Measurements from ENCODE around the gene LMO7. TPM values are rescaled to one million over a fixed set of nuclear protein-coding genes. Genes with fewer than 3 reads are reported as not detected.

Gene LMO7
- polyA plus RNA-seq = 149 TPM
- long read RNA-seq, donor 1, transcript LMO7-227 (1 exons, 2,039 nt) = major isoform, 7 of 7 reads
- long read RNA-seq, donor 1, partial matches to known transcripts = 0 of 7 reads
- long read RNA-seq, donor 1, other reads (novel, unspliced or antisense) = 0 of 7 reads
- long read RNA-seq, donor 2, transcript LMO7-227 (1 exons, 2,039 nt) = major isoform, 19 of 37 reads
- long read RNA-seq, donor 2, partial matches to known transcripts = 17 of 37 reads
- long read RNA-seq, donor 2, other reads (novel, unspliced or antisense) = 0 of 37 reads
- long read RNA-seq, donor 3 = 0 reads
- long read RNA-seq, donor 4 = 0 reads
- long read RNA-seq, donor 5, transcript LMO7-227 (1 exons, 2,039 nt) = major isoform, 7 of 8 reads
- long read RNA-seq, donor 5, partial matches to known transcripts = 0 of 8 reads
- long read RNA-seq, donor 5, other reads (novel, unspliced or antisense) = 0 of 8 reads
- long read RNA-seq, donor 6, transcript LMO7-227 (1 exons, 2,039 nt) = major isoform, 25 of 36 reads
- long read RNA-seq, donor 6, partial matches to known transcripts = 9 of 36 reads
- long read RNA-seq, donor 6, other reads (novel, unspliced or antisense) = 0 of 36 reads
- long read RNA-seq, donor 7, partial matches to known transcripts = 0 of 5 reads
- long read RNA-seq, donor 7, other reads (novel, unspliced or antisense) = 0 of 5 reads
- long read RNA-seq, donor 8, transcript LMO7-227 (1 exons, 2,039 nt) = major isoform, 24 of 35 reads
- long read RNA-seq, donor 8, partial matches to known transcripts = 6 of 35 reads
- long read RNA-seq, donor 8, other reads (novel, unspliced or antisense) = 0 of 35 reads
- long read RNA-seq, donor 9, transcript LMO7-227 (1 exons, 2,039 nt) = major isoform, 16 of 16 reads
- long read RNA-seq, donor 9, partial matches to known transcripts = 0 of 16 reads
- long read RNA-seq, donor 9, other reads (novel, unspliced or antisense) = 0 of 16 reads
- long read RNA-seq, donor 10, transcript LMO7-227 (1 exons, 2,039 nt) = major isoform, 17 of 27 reads
- long read RNA-seq, donor 10, partial matches to known transcripts = 9 of 27 reads
- long read RNA-seq, donor 10, other reads (novel, unspliced or antisense) = 0 of 27 reads
- long read RNA-seq, donor 11, transcript LMO7-227 (1 exons, 2,039 nt) = major isoform, 11 of 11 reads
- long read RNA-seq, donor 11, partial matches to known transcripts = 0 of 11 reads
- long read RNA-seq, donor 11, other reads (novel, unspliced or antisense) = 0 of 11 reads

DNA sequence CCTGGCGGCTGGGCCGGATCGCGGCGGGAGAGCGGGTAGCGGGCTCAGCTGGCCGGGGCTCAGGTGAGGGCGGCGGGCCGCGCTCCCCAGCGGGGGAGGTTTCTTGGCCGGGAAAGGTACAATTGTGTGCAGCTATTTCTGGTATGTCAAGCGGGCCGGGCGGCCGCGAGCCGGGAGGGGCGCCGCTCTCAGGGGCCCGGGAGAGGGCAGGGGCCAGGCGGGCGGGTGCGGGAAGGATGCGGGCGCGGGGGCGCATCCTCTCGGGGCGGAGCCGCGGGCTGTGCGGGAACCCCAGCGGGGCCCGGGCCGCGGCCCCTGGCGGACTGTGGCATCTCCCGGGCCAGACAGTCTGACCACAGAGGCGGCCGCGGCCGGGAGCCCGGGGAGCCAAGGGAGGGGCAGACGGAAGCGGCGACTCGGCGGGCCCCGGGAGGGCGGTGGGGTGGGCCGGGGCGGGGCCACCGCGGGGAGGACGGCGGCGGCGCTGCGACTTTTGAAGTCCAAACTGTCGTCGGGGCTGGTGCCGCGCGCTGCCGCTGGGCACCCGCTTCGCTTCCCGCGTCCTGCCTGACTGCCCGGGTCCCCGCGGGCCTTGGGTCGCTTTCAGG is at the start of gene LMO7:
Gene LMO7 (plus strand): TSS at position 503 of the 608 bp plus-strand sequence. CDS start 328 bp downstream, outside the sequence.
- Histone ChIP-seq H3K4me1 (ENCODE audit: control insufficient read depth, insufficient read depth, low read length) (peaks cover 4% of the 10 kb centered on the region), H3K9me3 (ENCODE audit: control insufficient read depth, low read depth, low read length) (no peaks in the 10 kb centered on the region), H3K27ac (ENCODE audit: low read length) (no peak within 1 kb of the TSS), H3K27me3 (ENCODE audit: control insufficient read depth, insufficient read depth, low read length) (peaks cover 25% of the 10 kb centered on the region), H3K36me3 (ENCODE audit: control insufficient read depth, insufficient read depth, low read length) (no peaks in the 10 kb centered on the region), H3K4me3 (ENCODE audit: low read length) (peak within 1 kb of the TSS; percentile 55)
- WGBS (ENCODE audit: insufficient coverage, low lambda C conversion rate) = no CpG with 5 or more reads among the region's 76 CpGs
- DNase-seq = peak; percentile 18 to 41

DNA sequence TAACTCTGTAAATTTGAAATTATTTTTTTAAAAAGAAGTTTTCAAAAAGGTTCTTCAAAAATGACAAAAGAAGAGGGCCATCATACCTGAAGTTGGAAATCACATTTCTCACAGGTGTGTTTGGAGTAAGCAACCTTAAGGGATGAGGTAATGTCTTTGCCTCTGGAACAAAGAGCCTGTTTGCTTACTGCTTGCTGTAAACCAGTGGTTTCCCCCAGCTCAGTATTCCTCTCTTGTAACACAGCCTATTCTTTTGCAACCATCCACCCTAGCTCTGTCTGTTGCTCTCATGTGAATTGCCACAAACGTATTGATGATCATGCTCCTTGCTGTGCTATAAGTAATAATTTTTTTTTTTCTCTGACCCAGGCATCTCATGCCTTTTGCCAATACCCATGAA is 48.5 kb upstream of the LMO7 start:
- WGBS (ENCODE audit: insufficient coverage, low lambda C conversion rate) = no CpG with 5 or more reads among the region's 1 CpG
- Histone ChIP-seq H3K27ac (ENCODE audit: low read length) (no peak overlapping the region), H3K36me3 (ENCODE audit: control insufficient read depth, insufficient read depth, low read length) (peaks cover 12% of the 10 kb centered on the region), H3K9me3 (ENCODE audit: control insufficient read depth, low read depth, low read length) (peaks cover 7% of the 10 kb centered on the region), H3K4me3 (ENCODE audit: low read length) (no peak overlapping the region), H3K4me1 (ENCODE audit: control insufficient read depth, insufficient read depth, low read length) (no peaks in the 10 kb centered on the region), H3K27me3 (ENCODE audit: control insufficient read depth, insufficient read depth, low read length) (no peaks in the 10 kb centered on the region)
- DNase-seq = no peak

DNA sequence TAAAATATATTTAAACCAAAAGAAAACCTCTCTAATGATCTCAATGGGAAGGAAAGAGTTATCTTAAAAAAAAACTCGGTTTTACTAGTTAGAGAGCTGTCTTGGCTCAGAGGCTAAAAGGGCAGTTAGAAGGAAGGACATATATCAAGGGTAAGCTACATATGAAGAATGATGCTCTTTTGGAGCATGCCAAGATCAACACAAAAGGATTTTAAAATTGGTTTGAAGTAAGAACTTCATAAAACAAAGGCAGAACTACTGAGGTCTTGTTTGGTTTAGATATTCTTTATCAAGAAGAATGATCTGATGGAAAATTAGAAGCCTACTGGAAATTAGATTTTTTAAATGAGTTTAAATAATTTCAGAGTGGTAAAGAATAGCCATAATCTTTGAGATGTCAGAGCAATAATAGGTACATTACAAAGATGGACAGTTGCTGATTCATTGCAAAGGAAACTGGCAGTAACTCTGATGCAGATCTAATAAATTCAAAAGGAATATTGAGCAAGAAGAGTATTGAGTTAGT is 39.4 kb upstream of the LMO7 start:
- H3K9me3 ChIP-seq (ENCODE audit: control insufficient read depth, low read depth, low read length) = no peaks in the 10 kb centered on the region
- H3K27ac ChIP-seq (ENCODE audit: low read length) = no peak overlapping the region
- no peak overlapping the region for H3K4me3 ChIP-seq (ENCODE audit: low read length)
- H3K4me1 ChIP-seq (ENCODE audit: control insufficient read depth, insufficient read depth, low read length) = no peaks in the 10 kb centered on the region
- no peaks in the 10 kb centered on the region for H3K27me3 ChIP-seq (ENCODE audit: control insufficient read depth, insufficient read depth, low read length)
- no peak for DNase-seq
- peaks cover 3% of the 10 kb centered on the region for H3K36me3 ChIP-seq (ENCODE audit: control insufficient read depth, insufficient read depth, low read length)
- WGBS (ENCODE audit: insufficient coverage, low lambda C conversion rate) = 86% methylated on average over 1 of the region's 1 CpG

DNA sequence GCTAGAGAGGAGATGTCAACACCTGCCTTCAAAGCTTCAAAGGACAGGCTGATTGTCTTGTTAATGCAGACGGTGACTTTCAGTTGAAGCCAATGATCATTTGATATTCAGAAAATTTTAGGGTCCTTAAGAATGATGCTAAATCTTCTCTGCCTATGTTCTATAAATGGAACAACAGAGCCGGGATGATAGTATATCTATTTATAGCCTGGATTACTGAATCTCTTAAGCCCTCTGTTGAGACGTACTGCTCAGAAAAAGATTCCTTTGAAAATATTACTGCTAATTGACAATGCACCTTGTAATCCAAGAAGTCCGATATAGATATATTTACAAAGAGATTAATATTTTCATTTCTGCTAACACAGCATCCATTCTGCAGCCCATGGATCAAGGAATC is 35.8 kb upstream of the LMO7 start:
- H3K27ac ChIP-seq (ENCODE audit: low read length) = no peak overlapping the region
- H3K4me3 ChIP-seq (ENCODE audit: low read length) = no peak overlapping the region
- no peaks in the 10 kb centered on the region for H3K4me1 ChIP-seq (ENCODE audit: control insufficient read depth, insufficient read depth, low read length)
- DNase-seq = no peak
- H3K36me3 ChIP-seq (ENCODE audit: control insufficient read depth, insufficient read depth, low read length) = peaks cover 5% of the 10 kb centered on the region
- no peaks in the 10 kb centered on the region for H3K9me3 ChIP-seq (ENCODE audit: control insufficient read depth, low read depth, low read length)
- 100% methylated on average over 1 of the region's 4 CpGs for WGBS (ENCODE audit: insufficient coverage, low lambda C conversion rate)
- no peaks in the 10 kb centered on the region for H3K27me3 ChIP-seq (ENCODE audit: control insufficient read depth, insufficient read depth, low read length)

DNA sequence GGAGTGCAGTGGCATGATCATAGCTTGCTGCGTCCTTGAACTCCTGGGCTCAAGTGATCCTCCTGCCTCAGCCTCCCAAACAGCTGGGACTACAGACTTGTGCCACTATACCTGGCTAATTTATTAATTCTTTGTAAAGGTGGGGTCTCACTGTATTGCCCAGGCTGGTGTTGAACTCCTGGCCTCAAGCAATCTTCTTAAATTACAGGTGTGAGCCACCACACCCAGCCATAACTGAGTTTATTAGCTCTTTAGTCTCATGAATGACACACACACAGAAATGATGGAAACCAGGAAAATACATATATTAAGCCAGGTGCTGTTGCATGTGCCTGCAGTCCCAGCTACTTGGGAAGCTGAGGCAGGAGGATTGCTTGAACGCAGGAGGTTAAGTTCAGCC is 33.1 kb upstream of the LMO7 start:
- WGBS (ENCODE audit: insufficient coverage, low lambda C conversion rate) = no CpG with 5 or more reads among the region's 2 CpGs
- peaks cover 5% of the 10 kb centered on the region for H3K36me3 ChIP-seq (ENCODE audit: control insufficient read depth, insufficient read depth, low read length)
- H3K27me3 ChIP-seq (ENCODE audit: control insufficient read depth, insufficient read depth, low read length) = no peaks in the 10 kb centered on the region
- DNase-seq = peak in 1 of 2 donors; percentile 6
- H3K4me3 ChIP-seq (ENCODE audit: low read length) = no peak overlapping the region
- no peaks in the 10 kb centered on the region for H3K4me1 ChIP-seq (ENCODE audit: control insufficient read depth, insufficient read depth, low read length)
- no peak overlapping the region for H3K27ac ChIP-seq (ENCODE audit: low read length)
- H3K9me3 ChIP-seq (ENCODE audit: control insufficient read depth, low read depth, low read length) = no peaks in the 10 kb centered on the region

DNA sequence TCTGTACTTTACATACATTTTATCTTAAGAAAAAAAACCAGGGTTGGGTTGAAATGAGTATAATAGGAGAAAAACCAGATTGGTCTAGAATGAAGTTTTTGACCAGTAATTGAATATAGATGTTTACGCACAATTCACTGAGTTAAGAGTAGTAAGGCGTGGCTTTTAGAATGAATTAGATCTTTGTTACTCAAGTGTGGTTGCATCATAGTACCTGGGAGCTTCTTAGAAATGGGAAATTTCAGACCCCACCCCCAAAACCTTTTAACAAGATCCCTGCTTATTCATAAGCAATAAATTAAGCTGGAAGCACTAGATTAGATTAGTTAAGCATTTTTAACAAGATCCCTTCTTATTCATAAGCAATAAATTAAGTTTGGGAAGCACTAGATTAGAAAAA is 28.7 kb upstream of the LMO7 start:
- no CpG with 5 or more reads among the region's 2 CpGs for WGBS (ENCODE audit: insufficient coverage, low lambda C conversion rate)
- peak in 1 of 2 donors; percentile 15 for DNase-seq
- H3K4me3 ChIP-seq (ENCODE audit: low read length) = no peak overlapping the region

DNA sequence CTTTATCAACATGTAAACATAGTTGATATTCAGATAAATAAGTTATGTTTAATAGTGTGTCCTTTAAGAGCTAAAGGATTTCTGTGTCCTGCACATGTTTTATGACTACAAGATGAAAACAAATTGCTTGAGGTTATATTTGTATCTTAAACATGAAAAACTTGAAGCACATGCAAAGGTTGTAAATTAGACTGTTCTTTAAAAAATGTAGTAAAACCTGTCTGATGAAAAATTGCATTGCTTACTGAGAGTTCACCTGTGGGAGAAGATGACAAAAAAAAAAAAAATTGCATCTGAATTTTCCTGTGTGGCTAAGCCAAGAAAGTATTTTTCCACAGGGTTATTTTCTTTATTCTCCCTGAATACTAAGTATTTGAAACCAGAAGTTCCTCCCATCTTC is 25.7 kb upstream of the LMO7 start:
- Histone ChIP-seq H3K27me3 (ENCODE audit: control insufficient read depth, insufficient read depth, low read length) (no peaks in the 10 kb centered on the region), H3K36me3 (ENCODE audit: control insufficient read depth, insufficient read depth, low read length) (no peaks in the 10 kb centered on the region)

More for the DNA sequence above, 28.7 kb upstream of the LMO7 start:
- H3K27me3 ChIP-seq (ENCODE audit: control insufficient read depth, insufficient read depth, low read length) = no peaks in the 10 kb centered on the region
- H3K4me1 ChIP-seq (ENCODE audit: control insufficient read depth, insufficient read depth, low read length) = no peaks in the 10 kb centered on the region
- no peak overlapping the region for H3K27ac ChIP-seq (ENCODE audit: low read length)
- H3K9me3 ChIP-seq (ENCODE audit: control insufficient read depth, low read depth, low read length) = no peaks in the 10 kb centered on the region
- H3K36me3 ChIP-seq (ENCODE audit: control insufficient read depth, insufficient read depth, low read length) = peaks cover 2% of the 10 kb centered on the region

DNA sequence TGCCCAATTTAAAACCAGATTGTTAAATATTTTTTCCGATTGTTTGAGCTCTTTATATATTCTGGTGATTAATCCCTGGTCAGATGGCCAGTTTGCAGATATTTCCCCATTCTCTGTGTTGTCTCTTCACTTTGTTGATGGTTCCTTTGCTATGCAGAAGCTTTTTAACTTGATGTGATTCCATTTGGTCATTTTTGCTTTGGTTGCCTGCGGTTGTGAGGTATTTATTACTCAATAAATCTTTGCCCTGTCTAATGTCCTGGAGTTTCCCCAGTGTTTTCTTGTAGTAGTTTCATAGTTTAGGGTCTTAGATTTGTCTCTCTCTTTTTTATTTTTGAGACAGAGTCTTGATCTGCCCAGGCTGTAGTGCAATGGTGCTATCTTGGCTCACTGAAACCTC is 23.8 kb upstream of the LMO7 start:
- Histone ChIP-seq H3K27me3 (ENCODE audit: control insufficient read depth, insufficient read depth, low read length) (no peaks in the 10 kb centered on the region), H3K4me3 (ENCODE audit: low read length) (no peak overlapping the region), H3K4me1 (ENCODE audit: control insufficient read depth, insufficient read depth, low read length) (no peaks in the 10 kb centered on the region), H3K9me3 (ENCODE audit: control insufficient read depth, low read depth, low read length) (no peaks in the 10 kb centered on the region), H3K36me3 (ENCODE audit: control insufficient read depth, insufficient read depth, low read length) (no peaks in the 10 kb centered on the region), H3K27ac (ENCODE audit: low read length) (no peak overlapping the region)
- DNase-seq = no peak
- 69% methylated on average over 2 of the region's 2 CpGs for WGBS (ENCODE audit: insufficient coverage, low lambda C conversion rate)

More for the DNA sequence above, 25.7 kb upstream of the LMO7 start:
- Histone ChIP-seq H3K9me3 (ENCODE audit: control insufficient read depth, low read depth, low read length) (no peaks in the 10 kb centered on the region), H3K27ac (ENCODE audit: low read length) (no peak overlapping the region), H3K4me3 (ENCODE audit: low read length) (no peak overlapping the region), H3K4me1 (ENCODE audit: control insufficient read depth, insufficient read depth, low read length) (no peaks in the 10 kb centered on the region)
- DNase-seq = no peak

DNA sequence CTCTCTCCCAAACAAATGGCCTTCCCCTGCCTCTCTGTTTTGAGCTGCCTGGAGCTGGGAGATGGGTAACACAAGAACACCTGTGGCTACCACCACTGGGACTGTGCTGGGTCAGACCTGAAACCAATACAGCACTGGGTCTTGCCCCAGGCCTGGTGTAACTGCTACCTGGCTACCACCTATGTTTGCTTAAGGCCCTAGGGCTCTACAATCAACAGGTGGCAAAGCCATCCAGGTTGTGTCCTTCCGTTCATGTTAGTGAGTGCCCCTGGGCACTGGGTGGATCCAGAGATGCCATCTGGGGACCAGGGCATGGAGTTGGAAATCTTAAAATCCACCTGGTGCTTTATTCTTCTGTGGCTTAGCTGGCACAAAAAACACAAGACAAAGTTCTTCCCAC is 18.9 kb upstream of the LMO7 start:
- H3K9me3 ChIP-seq (ENCODE audit: control insufficient read depth, low read depth, low read length) = no peaks in the 10 kb centered on the region
- no peak overlapping the region for H3K4me3 ChIP-seq (ENCODE audit: low read length)
- H3K27ac ChIP-seq (ENCODE audit: low read length) = no peak overlapping the region
- H3K27me3 ChIP-seq (ENCODE audit: control insufficient read depth, insufficient read depth, low read length) = no peaks in the 10 kb centered on the region
- H3K4me1 ChIP-seq (ENCODE audit: control insufficient read depth, insufficient read depth, low read length) = no peaks in the 10 kb centered on the region
- DNase-seq = no peak
- no peaks in the 10 kb centered on the region for H3K36me3 ChIP-seq (ENCODE audit: control insufficient read depth, insufficient read depth, low read length)
- no CpG with 5 or more reads among the region's 1 CpG for WGBS (ENCODE audit: insufficient coverage, low lambda C conversion rate)
